HG03103 (cell line): ENCODE data around the gene B4GALT5.
"Not testable (repeated sequence)": the region's sequence is repeated elsewhere in the genome, so short reads cannot be mapped to it uniquely, and the experiment has no call there.

Experiments
- ATAC-seq: cut with Tn5 transposase; IDR thresholded peaks from one replicate; pipeline ENCODE4 v1.9.1; 2021; ENCODE audit warnings: low read depth; ENCODE audit not compliant: unreplicated experiment

Gene B4GALT5, protein sequence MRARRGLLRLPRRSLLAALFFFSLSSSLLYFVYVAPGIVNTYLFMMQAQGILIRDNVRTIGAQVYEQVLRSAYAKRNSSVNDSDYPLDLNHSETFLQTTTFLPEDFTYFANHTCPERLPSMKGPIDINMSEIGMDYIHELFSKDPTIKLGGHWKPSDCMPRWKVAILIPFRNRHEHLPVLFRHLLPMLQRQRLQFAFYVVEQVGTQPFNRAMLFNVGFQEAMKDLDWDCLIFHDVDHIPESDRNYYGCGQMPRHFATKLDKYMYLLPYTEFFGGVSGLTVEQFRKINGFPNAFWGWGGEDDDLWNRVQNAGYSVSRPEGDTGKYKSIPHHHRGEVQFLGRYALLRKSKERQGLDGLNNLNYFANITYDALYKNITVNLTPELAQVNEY

DNA sequence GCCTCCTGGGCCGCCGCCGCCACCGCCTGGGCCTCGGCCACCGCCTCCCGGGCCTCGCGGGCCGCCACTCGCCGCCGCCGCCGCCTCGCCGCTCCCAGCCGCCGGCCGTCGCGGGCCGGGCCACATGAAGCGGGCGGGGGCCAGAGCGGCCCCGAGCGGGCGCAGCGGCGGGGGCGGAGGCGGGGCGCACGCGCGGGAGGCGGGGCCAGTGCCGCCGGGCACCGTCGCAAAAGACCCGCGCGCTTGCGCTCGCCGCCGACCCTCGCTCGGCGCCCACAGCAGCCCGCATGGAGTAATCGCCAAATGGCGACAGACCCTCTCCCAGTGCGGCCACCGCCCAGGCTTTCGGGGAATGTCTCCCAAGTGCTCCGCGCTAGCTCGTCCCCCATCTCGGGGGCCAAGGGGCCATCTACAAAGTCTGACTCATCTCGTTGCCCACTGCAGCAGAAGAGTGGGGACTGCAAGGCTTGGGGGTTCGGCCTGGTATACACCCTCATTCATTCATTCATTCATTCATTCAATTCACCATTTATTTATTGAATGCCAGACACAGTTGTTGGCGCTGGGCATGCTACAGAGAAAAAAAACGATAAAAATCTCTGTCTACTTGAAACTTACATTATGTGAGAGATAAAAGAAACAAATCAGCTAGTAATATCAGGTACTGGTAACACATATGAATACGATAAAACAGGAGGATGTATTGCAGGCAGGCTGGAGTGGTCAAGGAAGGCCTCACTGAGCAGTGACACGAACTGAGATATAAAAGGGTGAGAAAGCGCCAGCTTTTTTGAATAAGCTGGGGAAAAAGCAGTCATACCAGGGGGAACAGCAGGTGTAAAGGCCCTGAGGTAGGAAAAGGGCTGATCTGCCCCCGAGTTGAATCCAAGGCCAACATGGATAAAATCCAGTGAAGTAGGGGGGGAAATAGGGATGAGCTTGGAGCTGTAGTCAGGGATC, at the start of gene B4GALT5:
B4GALT5 (minus strand) TSS at position 126 of the 960 bp plus-strand sequence. CDS start 188 bp downstream, outside the sequence.
- no peak for ATAC-seq

DNA sequence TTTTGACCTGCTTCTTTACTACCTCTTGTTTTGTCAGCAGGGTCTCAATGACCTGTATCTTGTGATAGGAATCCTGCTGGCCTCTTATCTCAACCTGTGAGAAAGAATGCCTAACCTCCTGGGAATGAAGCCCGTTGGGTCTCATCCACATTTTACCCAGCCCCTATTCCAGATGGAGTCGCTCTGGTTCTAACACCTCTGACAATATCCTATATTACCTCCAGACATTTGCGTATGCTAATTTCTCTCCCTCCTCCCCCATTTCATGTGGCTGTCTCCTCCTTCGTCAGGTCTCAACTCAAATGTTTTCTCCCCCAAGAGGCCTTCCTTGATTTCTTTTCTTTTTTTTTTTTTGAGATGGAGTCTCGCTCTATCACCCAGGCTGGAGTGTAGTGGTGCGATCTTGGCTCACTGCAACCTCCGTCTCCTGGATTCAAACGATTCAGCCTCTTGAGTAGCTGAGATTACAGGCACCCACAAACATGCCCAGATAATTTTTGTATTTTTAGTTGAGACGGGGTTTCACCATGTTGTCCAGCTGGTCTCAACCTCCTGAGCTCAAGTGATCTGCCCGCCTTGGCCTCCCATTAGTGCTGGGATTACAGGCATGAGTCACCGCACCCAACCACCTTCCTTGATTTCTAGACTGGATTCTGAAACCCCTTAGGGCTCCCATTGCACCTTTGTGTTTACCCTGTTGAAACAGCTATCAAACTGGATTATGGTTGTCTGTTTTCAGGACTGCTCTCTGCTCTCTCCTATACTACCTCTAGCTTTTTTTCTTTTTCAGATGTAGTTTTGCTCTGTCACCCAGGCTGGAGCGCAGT, 49.5 kb upstream of the B4GALT5 start:
- no peak for ATAC-seq

DNA sequence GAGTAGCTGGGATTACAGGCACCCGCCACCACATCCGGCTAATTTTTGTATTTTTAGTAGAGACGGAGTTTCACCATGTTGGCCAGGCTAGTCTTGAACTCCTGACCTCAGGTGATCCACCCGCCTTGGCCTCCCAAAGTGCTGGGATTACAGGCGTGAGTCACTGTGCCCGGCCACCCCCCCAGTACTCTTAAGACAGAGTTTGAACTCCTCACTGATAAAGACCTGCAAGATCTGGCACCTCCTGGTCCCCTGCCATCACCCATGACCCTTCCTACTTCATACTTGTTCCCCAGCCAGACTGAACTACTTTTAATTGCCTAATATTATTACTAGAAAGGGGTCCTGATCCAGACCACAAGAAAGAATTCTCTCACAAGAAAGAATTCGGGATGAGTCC, 48.2 kb upstream of the B4GALT5 start:
- ATAC-seq = not testable (repeated sequence)

DNA sequence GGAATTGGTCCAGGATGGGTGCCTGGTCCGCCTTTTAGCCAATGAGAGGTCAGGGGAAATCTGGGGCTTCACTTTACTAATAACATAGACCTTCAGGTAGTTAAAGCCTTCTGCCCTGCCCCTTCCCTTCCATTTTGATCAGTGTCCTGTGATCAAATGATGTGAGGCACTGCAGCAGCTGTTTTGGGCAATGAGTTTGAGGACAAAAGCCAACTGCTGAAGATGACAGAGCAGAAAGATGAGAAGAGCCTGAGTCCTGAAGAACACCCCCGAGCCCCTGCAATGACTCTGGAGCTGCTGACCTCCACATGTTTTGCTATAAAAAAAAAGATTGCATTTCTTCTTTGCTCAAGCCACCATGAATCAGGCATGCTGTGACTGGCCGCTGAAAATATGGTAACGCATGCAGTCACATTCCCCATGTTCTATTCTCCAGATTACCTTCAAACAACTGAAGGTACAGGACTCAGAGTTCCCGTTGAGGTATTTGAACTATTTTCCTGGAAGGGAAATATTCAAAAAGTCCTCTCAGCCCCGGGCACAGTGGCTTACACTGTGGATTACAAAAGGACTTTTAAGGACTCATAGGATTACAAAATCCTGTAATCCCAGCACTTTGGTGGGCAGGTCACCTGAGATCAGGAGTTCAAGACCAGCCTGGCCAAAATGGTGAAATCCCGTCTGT, 45.7 kb upstream of the B4GALT5 start:
- ATAC-seq = no peak

DNA sequence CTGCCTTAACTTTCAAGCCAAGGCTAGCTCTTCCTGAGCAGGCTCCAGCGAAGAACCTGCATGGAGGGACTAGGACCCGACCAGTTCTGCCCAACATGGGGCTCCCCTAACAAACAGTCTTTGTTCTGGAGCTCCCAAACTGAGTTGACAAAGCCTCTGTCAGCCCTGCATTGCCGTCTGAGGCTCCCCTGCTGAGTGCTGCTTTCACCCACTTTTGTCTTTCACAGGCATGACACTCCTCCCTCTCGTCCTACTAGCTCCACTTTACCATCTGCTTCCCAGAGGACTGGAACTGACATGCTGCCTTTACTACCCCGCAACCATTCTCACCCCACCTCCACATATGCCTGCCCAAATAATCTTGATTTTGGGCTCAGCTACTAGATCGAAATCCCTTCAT, 45.1 kb upstream of the B4GALT5 start:
- ATAC-seq = no peak

DNA sequence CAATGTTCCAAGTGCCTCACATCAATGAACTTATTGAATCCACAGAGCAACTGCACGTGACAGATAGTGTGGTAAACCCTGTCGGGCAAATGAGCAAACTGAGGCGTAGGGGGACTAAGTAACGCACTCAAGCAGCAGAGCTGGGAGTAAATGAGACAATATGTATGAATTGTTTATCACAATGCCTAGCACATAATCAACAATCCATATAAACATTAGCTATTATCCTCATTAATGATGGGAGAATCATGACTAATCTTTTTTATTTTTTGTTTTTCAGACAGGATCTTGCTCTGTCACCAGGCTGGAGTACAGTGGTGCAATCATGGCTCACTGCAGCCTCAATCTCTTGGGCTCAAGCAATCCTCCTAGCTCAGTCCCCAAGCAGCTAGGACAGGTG, 43.9 kb upstream of the B4GALT5 start:
- no peak for ATAC-seq

DNA sequence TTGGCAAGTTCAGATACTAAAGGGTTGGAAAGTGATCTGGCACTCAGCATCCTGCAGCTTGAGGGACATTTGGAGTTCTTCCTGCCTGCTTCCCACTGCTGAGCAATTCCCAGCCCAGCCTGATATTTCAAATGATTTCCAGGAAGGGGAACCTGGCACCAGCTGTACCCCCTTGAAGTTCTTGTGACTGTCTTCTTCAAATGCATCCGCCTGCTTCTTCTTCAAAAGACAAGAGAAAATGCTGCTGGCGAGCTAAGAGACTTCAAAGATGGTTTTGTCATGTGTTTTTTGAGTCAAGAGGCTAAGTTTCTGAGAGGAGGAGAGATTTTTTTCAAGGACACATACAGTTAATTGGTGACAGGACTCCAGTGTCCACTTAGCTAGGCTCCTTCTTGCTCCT, 42.6 kb upstream of the B4GALT5 start:
- ATAC-seq = no peak

DNA sequence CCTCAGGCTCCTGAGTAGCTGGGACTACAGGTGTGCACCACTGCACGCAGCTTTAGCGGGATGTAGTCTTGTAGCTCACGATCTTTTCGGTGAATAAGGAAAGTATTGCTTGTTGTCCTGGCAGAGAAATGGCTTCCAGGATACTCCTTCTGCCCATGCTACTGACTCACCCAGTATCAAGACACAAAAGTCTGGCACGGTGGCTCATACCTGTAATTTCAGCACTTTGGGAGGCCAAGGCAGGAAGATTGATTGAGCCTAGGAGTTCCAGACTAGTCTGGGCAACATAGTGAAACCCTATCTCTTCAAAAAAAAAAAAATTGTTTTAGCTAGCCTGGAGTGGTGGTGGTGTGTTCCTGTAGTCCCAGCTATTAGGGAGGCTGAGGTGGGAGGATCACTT, 40.9 kb upstream of the B4GALT5 start:
- no peak for ATAC-seq

DNA sequence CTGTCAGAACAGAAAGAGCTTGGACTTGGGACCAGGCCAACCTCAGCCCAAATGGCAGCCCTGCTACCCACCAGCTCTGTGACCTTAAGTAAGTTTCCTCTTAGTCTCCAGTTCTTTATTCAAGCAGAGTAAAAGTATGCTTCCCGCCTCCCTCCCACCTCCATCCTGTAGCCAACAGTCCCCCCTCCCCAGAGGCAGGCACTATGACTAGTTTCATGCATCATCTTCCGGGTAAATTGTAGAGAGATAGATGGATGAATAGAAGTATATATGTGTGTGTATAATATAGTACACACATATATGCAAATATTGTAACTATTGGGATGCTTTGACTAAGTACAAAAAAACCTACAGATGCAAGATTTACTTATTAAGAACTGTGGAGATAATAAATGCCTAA, 39.5 kb upstream of the B4GALT5 start:
- ATAC-seq = no peak

DNA sequence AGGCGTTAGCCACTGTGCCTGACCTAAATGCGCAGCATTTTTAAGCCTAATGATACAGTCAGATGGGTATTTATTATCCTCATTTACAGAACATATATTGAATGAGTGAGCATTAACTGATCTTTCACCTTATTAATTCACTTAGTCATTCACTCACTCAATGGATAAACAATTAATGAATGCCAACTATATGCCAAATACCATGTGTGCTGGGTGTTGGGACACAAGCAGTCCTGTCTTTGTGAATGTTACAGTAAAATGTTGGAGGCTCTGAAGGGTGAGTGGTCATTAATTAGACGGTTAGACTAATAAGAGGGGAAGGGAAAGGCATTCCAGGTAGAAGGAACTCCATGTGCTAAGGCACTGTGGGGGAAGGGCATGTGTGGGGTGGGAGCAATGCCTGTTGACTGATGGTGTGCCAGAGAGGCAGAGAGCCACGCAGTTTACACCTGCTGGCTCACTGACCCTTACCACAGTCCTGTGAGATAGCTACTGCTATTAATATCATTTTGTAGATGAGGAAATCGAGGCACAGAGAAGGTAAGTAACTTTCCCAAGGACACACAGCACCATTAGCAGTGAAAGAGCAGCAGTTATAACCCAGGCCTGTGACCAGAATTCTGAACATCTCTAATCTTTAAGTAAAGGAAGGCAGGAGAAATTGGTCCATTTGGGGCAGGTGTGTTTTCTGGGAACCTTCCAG, 38.7 kb upstream of the B4GALT5 start:
- ATAC-seq = no peak

DNA sequence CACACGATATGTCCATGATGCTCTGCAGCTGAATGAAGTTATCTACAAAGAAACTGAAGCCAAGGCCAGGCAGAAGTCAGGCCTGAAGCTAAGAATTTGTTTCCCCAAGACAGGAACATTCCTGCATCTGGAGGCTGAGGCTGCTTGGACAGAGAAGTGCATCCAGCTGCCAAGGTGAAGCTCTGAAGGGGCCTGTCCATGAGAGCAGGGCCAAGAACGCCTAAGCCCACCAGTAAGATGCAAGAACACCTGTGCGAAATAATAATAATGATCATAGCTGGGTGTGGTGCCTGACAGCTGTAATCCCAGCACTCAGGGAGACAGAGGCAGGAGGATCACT, 37.7 kb upstream of the B4GALT5 start:
- ATAC-seq = no peak

DNA sequence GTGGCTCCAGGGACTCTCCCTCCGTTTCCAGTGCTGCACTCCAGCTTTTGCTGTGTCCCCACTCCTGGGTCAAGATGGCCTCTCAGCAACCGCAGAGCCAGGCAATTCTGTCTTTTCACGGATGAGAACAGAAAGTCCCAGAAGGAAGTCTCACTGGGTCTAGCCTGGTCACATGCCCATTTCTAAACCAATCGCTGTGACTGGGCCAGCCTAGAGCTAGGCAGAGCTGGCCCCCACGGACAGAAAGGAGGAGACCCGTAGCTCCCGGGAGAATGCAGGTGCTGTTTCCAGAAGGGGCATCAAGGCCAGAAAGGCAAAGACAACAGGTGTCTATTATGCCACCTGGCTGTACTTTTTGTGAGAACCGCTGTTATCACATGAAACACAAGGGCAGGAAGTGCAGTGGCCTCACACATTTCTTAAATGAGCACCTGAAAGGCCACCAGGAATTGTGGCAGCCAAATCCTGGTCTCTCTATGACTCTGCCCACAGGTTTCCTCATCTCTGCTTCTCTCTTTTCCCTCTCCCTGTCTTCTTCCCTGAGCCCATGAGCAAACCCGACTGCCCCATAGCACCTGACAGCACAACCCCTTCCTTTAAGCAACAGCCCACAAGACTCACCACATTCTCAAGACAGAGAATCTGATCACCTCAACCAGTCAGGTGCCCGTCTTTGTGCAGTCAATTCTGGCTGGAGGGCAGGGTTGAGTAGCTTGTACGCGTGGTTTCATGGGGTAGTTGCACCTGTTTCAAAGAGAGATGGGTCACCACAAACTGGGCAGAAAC, 37.1 kb upstream of the B4GALT5 start:
- no peak for ATAC-seq

DNA sequence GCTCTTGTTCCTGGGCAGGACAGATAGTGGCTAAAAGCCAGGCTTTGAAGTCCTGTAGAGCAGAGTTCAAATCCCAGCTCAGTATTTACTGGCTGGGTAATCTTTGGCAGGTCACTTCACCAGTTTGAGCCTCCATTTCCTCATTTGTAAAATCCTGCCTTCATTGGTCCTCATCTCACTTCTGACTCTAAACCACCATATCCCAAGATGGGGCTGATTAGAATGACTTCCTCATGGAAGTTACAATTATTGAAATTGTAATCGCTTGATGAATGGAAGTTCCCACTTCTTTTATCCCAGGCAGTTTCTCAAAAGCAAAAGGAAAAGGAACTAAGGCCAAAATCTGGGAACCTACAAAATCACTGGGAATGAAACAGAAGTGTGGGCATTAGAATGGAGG, 35.9 kb upstream of the B4GALT5 start:
- ATAC-seq = no peak

DNA sequence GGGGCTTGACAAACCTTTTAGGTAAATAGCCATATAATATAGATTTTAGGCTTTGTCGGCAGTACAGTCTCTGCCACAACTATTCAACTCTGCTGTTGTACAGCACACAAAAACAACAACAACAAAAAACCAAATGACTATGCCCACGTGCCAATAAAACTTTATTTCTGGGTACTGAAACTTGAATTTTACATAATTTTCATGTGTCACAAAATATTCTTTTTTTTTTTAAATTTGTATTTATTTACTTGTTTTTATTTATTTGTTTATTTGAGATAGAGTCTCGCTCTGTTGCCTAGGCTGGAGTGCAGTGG, 34.8 kb upstream of the B4GALT5 start:
- no peak for ATAC-seq

DNA sequence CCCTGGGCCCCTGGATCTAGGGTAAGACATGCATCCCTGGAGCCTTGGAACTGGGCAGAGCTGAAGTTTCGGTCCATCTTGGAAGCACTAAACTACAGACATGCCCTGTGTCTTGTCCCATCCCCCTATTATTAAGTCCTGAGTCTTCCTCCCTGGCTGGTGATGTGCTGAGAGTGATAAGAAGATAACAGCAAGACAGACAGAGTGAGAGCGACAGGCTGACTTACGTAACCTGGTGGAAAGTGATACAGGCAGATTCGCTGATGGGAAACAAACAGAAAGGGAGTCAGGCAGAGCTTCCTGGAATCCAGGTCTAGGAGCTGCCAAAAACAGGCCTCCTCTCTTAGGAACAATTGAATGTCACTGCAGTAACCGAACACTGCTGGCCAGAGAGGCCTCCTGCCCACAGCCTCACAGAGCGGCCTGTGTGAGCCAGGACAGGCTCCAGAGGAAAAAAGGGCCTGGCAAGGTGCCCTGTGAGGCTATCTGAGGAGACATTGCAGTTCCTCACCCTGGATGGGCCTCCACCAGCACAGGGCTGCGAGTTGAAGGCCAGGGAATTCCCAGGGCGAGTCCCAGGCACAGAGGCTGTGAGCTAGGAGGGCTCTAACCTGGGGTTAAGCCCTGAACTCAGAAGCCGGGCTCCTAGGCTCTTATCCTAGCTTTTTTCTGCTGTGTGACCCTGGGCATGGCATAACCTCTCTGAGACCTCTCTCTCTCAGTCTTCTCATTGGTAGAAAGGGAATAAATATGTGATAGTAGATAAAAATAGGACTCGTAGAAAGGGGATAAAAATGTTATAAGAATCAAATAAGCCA, 34.2 kb upstream of the B4GALT5 start:
- ATAC-seq = no peak

DNA sequence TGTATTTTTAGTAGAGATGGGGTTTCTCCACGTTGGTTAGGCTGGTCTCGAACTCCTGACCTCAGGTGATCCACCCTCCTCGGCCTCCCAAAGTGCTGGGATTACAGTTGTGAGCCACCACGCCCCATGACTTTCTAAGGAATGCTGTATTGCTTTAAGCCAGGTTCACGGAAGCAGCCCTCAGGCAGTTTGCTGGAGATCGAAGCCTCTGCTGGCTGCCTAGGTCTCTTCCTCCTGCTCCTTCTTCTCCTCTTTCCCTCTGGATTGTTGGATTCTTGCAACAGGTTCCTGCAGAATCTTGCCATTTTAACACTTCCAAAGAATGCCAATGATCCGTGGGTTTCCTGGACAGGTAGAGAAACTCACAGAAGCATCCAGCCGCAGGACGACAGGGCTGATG, 29.3 kb upstream of the B4GALT5 start:
- ATAC-seq = no peak

DNA sequence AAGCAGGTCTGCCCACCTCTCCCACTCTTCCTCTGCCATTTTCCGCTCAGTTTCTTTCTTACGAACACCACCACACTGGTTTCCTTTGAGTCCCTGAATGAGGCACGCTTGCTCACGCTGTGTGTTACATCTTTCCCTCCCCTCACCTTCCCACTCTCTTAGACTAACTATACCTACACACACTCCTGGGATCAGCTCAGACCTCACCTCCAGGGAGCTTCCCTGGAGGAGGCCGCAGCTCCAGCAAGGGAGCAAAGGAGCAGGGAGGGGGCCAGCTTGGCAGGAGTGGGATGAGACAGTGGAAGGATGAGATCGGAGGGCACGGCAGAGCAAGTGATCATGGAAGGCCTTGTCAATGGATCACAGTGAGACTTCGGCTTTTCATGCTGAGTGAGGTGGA, 28.3 kb upstream of the B4GALT5 start:
- ATAC-seq = no peak

DNA sequence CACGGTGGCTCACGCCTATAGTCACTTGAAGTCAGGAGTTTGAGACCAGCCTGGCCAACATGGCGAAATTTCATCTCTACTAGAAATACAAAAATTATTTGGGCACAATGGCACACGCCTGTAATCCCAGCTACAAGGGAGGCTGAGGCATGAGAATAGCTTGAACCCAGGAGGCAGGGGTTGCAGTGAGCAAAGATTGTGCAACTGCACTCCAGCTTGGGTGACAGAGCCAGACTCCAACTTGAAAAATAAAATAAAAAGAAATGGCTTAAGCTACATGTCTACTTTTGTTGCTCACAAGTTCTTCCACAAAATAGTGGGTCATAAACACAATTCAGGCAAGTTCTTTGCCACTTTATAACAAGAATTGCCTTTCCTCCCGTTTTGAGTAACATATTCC, 27.1 kb upstream of the B4GALT5 start:
- ATAC-seq = no peak
